IMR-90 (cell line): ENCODE data around the gene NOXA1.

Experiments used
- CEBPB ChIP-seq: IDR thresholded peaks from 2 replicates; pipeline ENCODE4 v1.6.1; 2012; ENCODE audit warnings: low read depth, low read length, improper control_type of control experiment
- CTCF ChIP-seq: conservative IDR thresholded peaks from 2 replicates; pipeline ENCODE4 v1.5.1; 2012; ENCODE audit warnings: mild to moderate bottlenecking, low read depth, low read length, improper control_type of control experiment
- MAFK ChIP-seq: IDR thresholded peaks from 2 replicates; pipeline ENCODE4 v1.6.1; 2012; ENCODE audit warnings: low read depth, low read length, improper control_type of control experiment

DNA sequence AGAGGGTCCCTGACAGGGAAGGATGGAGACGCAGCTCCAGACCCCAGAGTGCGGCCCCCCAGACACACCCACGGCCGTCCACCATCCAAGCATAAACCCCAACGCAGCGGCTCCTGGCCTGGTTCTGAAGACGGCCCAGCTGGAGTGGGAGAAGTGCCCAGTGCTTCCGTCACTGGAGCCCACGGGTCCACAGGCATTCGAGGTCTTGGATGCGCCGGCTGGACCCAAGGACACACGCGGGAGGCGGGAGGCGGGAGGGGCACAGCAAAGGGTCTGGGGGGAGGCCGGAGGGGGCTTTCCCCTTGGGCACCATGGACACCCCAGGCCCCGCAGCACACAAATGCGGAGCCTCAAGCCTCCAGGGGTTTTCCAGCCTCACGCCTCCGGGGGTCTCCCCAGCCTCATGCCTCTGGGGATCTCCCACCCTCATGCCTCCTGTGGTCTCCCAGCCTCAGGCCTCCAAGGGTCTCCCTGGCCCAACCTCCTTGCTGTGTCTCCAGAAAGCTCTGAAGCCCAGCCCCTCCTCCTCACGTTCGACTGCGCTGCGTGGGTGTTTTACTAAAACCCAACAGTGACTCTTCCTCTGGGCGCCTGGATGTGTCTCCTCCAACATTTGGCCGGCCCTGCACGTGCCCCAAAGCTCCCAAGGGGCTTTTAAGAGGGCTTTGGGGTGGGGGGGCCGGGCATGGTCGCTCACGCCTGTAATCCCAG, 15.4 kb upstream of the NOXA1 start:
- TF ChIP-seq CTCF (no peak), MAFK (no peak), CEBPB (no peak)
